ENCODE data around the gene TMIGD3. TPM values are rescaled to one million over a fixed set of nuclear protein-coding genes. Genes with fewer than 3 reads are reported as not detected.

Gene TMIGD3
- total RNA-seq, 1 experiment from 2014 or later, result not detected

DNA sequence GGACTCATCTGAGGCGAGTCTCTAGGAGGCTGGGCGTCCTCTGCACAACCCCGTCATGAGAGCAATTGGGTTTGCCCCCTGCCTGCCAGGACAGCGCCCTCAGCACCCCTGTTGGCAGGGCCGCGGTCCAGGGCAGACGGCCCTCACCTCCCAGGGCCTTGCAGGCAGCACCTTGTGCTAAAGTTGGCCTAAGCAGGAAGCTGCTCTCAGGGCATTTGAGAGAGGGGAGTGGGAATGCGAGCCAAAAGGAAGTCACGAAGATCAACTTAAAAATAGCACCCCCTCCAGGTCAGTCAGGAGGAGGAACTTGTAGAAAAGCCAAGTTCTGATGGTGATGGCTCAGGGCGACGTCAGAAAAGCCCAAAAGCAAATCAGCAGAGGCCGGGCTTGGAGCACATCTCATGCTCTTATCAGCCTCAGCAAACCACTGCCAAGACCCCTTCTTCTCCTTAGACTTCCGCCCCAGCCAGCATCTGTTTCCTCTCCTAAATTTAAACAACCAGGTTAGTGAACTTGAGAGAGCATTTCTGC, 12.6 kb upstream of the TMIGD3 start:
- Mint-ChIP-seq H3K36me3 (ENCODE audit: insufficient read depth, unreplicated experiment) (no peaks in the 10 kb centered on the region), H3K4me3 (ENCODE audit: unreplicated experiment) (no peak overlapping the region), H3K9me3 (ENCODE audit: unreplicated experiment) (no peaks in the 10 kb centered on the region), H3K4me1 (ENCODE audit: insufficient read depth, unreplicated experiment) (no peaks in the 10 kb centered on the region), H3K27ac (ENCODE audit: low read depth, unreplicated experiment) (no peak overlapping the region), H3K27me3 (ENCODE audit: insufficient read depth, unreplicated experiment) (no peaks in the 10 kb centered on the region)
- DNase-seq (ENCODE audit: unreplicated experiment), result no peak
- ChIA-PET POLR2A (no interaction called here), CTCF (interaction anchor here (0.9 to 4.6 kb wide), 3 partner anchors 8 to 253 kb away, joined by 3 to 41 read pairs (median 3); no protein-coding TSS in a partner anchor)
- no TSS peak for BruUV-seq (replicated peaks)
- intact Hi-C loops (cut with micrococcal nuclease), result no loop called here
- TF ChIP-seq, protein P1, sequence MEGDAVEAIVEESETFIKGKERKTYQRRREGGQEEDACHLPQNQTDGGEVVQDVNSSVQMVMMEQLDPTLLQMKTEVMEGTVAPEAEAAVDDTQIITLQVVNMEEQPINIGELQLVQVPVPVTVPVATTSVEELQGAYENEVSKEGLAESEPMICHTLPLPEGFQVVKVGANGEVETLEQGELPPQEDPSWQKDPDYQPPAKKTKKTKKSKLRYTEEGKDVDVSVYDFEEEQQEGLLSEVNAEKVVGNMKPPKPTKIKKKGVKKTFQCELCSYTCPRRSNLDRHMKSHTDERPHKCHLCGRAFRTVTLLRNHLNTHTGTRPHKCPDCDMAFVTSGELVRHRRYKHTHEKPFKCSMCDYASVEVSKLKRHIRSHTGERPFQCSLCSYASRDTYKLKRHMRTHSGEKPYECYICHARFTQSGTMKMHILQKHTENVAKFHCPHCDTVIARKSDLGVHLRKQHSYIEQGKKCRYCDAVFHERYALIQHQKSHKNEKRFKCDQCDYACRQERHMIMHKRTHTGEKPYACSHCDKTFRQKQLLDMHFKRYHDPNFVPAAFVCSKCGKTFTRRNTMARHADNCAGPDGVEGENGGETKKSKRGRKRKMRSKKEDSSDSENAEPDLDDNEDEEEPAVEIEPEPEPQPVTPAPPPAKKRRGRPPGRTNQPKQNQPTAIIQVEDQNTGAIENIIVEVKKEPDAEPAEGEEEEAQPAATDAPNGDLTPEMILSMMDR (IDR thresholded peaks at IDR 0.05; ENCODE audit: unreplicated experiment), result no peak

DNA sequence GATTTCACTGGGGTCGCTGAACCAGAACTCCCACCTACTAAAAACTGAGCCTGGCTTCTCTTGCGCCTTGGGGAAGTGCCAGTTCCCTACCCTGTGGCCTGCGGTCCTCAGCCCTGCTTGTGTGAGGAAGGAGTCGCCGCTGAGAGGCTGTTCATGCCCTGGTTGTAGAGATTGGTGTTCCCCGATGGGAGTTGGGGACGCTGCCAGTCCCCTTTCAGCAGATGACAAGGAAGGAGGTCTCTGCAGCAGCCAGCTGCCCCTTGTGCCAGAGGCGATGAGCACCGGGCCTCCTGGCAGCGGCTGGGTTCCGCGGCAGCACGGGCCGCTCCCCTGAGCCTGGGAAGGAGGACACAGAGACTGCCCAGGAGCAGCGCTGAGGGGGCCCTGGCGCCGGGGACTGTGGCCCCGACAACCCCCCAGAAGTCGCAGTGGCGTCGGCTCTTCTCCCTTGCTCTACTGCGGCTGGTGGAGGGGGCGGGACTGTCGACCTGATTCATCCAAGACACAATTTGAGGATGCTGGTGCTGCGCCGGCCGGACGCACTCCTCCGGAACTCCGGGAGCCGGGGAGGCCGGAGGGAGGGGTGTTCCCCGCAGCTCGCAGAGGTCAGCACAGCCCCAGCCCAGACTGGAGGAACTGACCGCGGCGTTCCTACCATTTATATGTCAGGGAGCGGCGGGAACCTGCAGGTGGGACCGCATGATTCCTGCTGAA, 12.0 kb upstream of the TMIGD3 start:
- TF ChIP-seq, protein P1 (IDR thresholded peaks at IDR 0.05; ENCODE audit: unreplicated experiment), result no peak
- Mint-ChIP-seq H3K27me3 (ENCODE audit: insufficient read depth, unreplicated experiment) (no peaks in the 10 kb centered on the region), H3K27ac (ENCODE audit: low read depth, unreplicated experiment) (no peak overlapping the region), H3K4me1 (ENCODE audit: insufficient read depth, unreplicated experiment) (no peaks in the 10 kb centered on the region), H3K36me3 (ENCODE audit: insufficient read depth, unreplicated experiment) (no peaks in the 10 kb centered on the region), H3K4me3 (ENCODE audit: unreplicated experiment) (no peak overlapping the region), H3K9me3 (ENCODE audit: unreplicated experiment) (no peaks in the 10 kb centered on the region)
- intact Hi-C loops (cut with micrococcal nuclease), result no loop called here
- ChIA-PET POLR2A (interaction anchor here (0.6 kb wide), 1 partner anchor 15 kb away, joined by 3 read pairs; no protein-coding TSS in a partner anchor), CTCF (interaction anchor here (1.4 kb wide), 1 partner anchor 254 kb away, joined by 3 read pairs; no protein-coding TSS in a partner anchor)
- no peak for DNase-seq (ENCODE audit: unreplicated experiment)
- BruUV-seq (replicated peaks), result no TSS peak

DNA sequence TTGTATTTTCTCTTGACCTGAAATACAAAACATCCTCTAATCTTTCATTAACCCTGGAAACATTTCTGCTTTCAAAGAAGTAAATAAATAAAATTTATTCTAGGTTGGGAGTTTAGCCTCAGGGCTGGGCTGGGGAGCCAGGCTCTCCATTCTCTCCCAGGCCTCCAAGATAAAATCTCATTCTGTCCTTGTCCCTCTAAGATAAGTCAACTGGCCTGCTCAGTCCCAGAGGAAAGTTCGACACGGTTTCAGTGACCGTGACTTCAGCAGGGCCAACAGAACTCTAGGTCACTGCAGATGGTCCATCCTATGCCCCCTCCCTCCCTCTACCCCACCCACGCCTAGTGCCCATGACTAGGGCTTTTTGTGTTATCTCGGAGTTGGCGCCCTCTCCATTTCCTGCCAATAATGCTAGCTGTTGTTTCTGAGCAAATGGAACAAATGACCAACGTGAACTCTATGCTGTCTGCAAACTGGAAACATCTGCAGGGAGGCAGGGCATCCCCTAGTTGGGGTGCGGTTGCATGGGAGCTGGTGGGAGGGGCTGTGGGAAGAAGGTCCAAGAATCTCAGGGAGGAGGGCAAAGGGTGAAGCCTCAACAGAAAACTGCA, 10.1 kb upstream of the TMIGD3 start:
- no peak overlapping the region for H3K4me3 Mint-ChIP-seq (ENCODE audit: unreplicated experiment)
- intact Hi-C loops (cut with micrococcal nuclease), result no loop called here
- no TSS peak for BruUV-seq (replicated peaks)
- no peaks in the 10 kb centered on the region for H3K9me3 Mint-ChIP-seq (ENCODE audit: unreplicated experiment)
- no peaks in the 10 kb centered on the region for H3K36me3 Mint-ChIP-seq (ENCODE audit: insufficient read depth, unreplicated experiment)
- ChIA-PET CTCF (no interaction called here), POLR2A (no interaction called here)
- no peak for DNase-seq (ENCODE audit: unreplicated experiment)
- peaks cover 6% of the 10 kb centered on the region for H3K4me1 Mint-ChIP-seq (ENCODE audit: insufficient read depth, unreplicated experiment)
- no peaks in the 10 kb centered on the region for H3K27me3 Mint-ChIP-seq (ENCODE audit: insufficient read depth, unreplicated experiment)
- H3K27ac Mint-ChIP-seq (ENCODE audit: low read depth, unreplicated experiment), result no peak overlapping the region
- TF ChIP-seq, protein P1 (IDR thresholded peaks at IDR 0.05; ENCODE audit: unreplicated experiment), result no peak

DNA sequence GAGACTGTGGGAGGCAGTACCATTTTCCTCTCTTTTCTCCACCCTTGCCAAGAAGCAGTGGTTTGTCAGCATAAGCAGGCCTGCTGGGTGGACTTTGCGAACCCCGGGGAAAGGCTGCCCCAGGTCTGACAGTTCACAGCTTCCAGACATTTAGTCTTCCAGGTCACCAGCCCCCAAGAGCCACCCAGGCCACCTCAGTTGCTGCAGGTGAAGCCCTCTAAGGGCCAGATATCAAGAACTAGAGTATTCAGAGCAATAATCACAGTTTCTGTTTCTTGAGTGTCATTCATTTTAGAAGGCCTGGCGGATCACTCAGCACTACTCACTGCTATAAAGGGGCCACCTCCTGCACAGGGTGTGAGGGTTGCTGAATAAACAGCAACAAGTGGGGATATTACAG, 9.5 kb upstream of the TMIGD3 start:
- no peaks in the 10 kb centered on the region for H3K27me3 Mint-ChIP-seq (ENCODE audit: insufficient read depth, unreplicated experiment)
- BruUV-seq (replicated peaks), result no TSS peak
- ChIA-PET CTCF (interaction anchor here (1.1 to 1.2 kb wide), 2 partner anchors 80 to 146 kb away, joined by 3 to 4 read pairs; no protein-coding TSS in a partner anchor), POLR2A (no interaction called here)
- H3K4me1 Mint-ChIP-seq (ENCODE audit: insufficient read depth, unreplicated experiment), result peaks cover 10% of the 10 kb centered on the region
- H3K27ac Mint-ChIP-seq (ENCODE audit: low read depth, unreplicated experiment), result no peak overlapping the region
- intact Hi-C loops (cut with micrococcal nuclease), result no loop called here
- no peak for DNase-seq (ENCODE audit: unreplicated experiment)
- no peaks in the 10 kb centered on the region for H3K36me3 Mint-ChIP-seq (ENCODE audit: insufficient read depth, unreplicated experiment)
- H3K4me3 Mint-ChIP-seq (ENCODE audit: unreplicated experiment), result no peak overlapping the region
- TF ChIP-seq, protein P1 (IDR thresholded peaks at IDR 0.05; ENCODE audit: unreplicated experiment), result no peak
- no peaks in the 10 kb centered on the region for H3K9me3 Mint-ChIP-seq (ENCODE audit: unreplicated experiment)

Data from MCF 10A (cell line).